Measurements from ENCODE around the gene MYMX.
"Not testable (repeated sequence)": the region's sequence is repeated elsewhere in the genome, so short reads cannot be mapped to it uniquely, and the experiment has no call there.

The MYMX gene

GRCh38 chr6:44216677-44217331, at the start of gene MYMX:
MYMX (plus strand) TSS chr6:44216926; CDS start chr6:44217472, 546 bp downstream.
- no peak for DNase-seq

- DNase-seq = no peak
These were observed 49.2 kb upstream of the MYMX start for GRCh38 chr6:44167567-44167966.

DNA sequence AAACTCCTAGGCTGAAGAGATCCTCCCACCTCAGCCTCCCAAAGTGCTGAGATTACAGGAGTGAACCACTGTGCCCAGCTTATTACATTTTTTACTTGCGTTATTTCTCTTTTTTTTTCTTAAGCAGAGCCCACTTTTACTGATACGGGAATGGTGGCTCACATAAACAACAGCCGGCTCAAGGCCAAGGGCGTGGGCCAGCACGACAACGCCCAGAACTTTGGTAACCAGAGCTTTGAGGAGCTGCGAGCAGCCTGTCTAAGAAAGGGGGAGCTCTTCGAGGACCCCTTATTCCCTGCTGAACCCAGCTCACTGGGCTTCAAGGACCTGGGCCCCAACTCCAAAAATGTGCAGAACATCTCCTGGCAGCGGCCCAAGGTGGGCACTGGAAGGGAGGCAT, 47.6 kb upstream of the MYMX start:
- no peak for DNase-seq

DNA sequence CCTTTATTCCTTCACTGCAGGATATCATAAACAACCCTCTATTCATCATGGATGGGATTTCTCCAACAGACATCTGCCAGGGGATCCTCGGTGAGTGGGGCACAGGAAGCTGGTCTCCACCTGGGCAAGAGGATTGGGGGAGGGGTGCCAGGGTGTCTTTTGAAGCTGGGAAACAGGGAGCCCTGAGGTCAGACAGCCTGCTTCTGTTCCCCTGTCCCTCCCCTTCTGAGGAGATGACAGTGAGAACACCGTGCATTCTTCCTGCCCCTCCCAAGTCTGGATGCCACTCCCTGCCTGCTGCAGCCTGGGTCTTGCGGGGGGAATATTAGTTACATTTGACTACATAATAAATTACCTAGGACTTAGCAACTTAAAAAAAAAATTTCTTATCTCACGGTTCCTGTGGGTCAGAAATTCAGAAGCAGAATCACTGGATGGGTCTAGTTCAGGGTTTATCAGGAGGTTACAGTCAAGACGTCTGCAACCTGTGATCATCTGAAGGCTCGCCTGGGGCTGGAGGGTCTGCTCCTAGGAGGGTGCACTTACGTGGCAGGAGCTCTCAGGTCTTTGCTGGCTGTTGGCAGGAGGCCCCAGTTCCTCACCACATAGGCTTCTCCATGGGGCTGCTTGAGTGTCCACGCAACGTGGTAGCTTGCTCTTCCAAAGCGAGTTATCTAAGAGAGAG, 46.7 kb upstream of the MYMX start:
- DNase-seq = no peak

GRCh38 chr6:44171899-44172546, 44.7 kb upstream of the MYMX start:
- DNase-seq = no peak

- DNase-seq = peak; percentile 72
These were observed 43.8 kb upstream of the MYMX start for GRCh38 chr6:44172731-44173500.

DNA sequence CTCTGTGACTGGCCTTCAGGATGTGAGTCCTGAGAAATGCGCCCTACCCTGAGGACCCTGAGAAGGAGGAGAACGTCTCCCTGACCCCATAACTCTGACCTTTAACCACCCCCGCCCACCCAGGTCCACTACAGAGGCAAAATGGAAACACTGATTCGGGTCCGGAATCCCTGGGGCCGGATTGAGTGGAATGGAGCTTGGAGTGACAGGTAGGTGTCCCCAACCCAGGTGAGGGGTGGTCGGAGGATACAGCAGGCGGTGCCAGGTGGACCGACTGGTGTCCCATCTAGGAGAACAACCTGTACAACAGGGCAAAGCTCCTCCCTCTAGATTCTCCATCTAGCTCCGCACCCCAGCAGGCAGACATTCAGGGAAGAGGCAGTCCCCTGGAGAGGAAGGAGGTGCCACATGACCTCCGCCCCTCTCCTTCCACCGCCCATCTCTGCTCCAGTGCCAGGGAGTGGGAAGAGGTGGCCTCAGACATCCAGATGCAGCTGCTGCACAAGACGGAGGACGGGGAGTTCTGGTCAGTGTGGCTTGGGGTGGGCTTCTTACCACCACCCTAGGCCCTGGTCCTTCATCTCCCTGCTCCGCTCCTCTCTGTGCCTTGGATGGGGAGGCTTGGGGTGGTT, 40.5 kb upstream of the MYMX start:
- DNase-seq = no peak

DNA sequence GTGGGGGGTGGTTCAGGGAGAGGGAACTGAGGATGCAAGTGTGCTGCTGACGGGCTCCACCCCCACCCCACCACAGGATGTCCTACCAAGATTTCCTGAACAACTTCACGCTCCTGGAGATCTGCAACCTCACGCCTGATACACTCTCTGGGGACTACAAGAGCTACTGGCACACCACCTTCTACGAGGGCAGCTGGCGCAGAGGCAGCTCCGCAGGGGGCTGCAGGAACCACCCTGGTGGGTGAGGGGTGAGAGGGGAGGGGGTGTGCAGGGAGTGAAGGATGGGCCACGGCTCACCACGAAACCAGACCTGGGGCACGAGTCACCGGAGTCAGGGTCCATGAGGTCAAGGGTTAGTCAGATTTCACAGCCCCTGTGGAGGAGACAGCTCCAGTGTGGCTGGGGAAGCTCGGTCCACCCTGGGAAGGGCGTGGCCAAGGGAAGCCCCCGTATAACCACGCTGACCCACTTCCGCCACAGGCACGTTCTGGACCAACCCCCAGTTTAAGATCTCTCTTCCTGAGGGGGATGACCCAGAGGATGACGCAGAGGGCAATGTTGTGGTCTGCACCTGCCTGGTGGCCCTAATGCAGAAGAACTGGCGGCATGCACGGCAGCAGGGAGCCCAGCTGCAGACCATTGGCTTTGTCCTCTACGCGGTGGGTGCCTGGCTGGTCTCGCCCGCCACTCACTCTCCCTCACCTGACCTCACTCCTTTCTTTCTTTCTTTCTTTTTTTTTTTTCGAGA, 39.8 kb upstream of the MYMX start:
- no peak for DNase-seq

DNA sequence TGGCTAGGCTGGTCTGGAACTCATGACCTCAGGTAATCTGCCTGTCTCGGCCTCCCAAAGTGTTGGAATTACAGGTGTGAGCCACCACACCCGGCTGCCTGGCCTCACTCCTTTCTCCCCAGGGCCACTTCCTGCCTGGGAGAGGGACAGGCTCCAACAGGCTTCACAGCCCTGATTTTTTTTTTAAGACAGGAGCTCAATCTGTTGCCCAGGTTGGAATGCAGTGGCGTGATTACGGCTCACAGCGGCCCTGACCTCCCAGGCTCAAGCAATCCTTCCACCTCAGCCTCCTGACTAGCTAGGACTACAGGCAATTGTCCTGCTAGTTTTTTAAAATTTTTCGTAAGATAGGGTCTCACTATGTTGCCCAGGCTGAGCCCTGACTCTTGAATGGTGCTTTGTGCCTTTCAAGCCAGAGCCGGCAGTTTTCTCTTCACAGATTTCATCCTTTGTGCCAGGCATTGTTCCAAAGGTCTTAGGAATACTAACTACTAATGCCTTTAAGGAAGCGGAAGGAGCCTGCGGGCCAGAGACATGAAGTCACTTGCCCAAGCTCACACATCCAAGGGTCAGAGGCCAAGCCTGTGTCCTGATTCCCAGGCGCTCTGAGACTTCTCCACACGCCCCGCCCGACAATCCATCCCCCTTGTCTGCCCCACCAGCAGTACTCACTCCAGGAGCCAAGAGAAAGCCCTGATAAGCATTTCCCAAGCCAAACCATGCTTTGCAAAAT, 38.9 kb upstream of the MYMX start:
- peak; percentile 91 for DNase-seq

DNA sequence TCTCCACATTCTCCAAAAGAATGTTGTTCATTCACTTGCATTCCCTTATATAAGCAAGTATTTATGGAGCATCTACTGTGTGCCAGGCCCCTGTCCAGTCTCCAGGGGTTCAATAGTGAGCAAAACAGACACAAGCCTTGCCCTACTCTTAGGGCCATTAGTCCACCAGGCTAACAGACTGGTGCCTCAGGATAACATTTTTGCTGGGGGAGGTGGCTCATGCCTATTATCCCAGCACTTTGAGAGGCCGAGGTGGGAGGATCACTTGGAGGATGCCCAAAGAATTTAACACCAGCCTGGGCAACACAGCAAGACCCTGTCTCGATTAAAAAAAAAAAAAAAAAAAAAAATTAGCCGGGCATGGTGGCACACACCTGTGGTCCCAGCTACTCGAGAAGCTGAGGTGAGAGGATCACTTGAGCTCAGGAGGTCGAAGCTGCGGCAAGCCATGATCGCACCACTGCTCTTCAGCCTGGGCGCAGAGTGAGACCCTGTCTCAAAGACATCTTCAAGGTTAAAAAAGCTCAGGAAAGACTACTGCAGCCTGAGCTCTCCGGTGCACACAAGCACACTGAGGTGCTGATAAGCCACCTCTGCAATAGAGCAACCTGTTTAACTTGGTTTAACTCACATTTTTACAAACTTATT, 38.2 kb upstream of the MYMX start:
- DNase-seq = no peak

DNA sequence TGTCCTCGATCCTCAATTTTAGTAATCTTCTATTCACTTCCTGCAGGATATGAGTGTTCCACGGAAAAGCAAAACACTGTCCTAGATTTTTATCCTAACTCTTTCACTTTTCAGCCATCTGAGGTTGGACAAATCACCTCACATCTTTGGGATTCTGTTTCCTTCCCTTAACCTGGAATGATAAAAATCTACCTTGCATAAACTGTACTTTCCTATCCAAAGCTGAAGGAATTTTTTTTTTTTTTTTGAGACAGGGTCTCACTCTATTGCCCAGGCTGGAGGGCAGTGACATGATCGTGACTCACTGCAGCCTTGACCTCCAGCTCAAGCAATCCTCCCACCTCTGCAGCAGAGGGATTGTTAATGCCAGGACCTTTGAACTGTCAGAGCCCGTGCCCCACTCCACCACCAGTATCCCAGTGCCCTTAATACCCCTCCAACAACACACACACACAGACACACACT, 37.6 kb upstream of the MYMX start:
- DNase-seq = peak; percentile 35

- DNase-seq = no peak
These were observed 37.1 kb upstream of the MYMX start for GRCh38 chr6:44179648-44180047.

GRCh38 chr6:44180406-44180805, 36.3 kb upstream of the MYMX start:
- DNase-seq = no peak

GRCh38 chr6:44180886-44181285, 35.8 kb upstream of the MYMX start:
- no peak for DNase-seq

DNA sequence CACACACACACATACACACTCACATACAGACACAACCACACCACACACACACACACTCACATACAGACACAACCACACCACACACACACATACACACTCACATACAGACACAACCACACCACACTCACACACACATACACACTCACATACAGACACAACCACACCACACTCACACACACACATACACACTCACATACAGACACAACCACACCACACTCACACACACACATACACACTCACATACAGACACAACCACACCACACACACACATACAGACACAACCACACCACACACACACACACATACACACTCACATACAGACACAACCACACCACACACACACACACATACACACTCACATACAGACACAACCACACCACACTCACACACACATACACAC, 34.9 kb upstream of the MYMX start:
- DNase-seq = not testable (repeated sequence)

DNA sequence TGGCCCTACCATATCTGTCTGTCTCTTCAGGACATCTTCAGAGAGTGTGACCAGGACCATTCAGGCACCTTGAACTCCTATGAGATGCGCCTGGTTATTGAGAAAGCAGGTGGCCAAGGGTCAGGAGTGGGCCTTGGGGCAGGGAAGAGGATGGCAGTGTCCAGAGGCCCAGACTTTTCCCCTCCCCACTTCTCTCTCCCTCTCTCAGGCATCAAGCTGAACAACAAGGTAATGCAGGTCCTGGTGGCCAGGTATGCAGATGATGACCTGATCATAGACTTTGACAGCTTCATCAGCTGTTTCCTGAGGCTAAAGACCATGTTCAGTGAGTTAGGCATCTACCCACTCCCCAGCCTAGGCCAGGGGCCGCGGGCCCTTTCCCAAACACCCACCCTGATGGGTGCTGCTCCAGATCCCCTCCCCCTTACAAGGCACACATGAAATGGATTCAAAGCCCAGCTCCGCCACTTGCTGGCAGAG, 33.8 kb upstream of the MYMX start:
- no peak for DNase-seq

DNA sequence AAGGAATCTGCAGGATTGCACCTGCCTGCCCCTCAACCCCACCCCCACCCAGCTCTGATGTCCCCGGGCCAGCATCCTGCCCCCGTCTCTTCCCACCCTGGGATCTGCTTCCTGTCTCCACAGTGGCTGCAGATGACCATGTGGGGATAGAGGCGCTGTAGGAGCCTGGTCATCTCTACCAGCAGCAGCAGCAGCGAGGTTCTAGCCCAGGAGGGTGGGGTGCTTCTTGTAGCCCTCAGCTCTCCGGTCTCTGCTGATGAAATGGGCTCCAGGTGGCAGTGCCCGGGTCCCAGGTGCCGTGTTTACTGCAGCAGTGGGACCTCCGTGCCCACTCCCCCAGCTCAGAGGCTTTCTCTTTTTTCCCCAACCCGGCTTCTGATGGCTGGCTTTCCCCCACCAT, 32.9 kb upstream of the MYMX start:
- DNase-seq = no peak

GRCh38 chr6:44185356-44185755, 31.4 kb upstream of the MYMX start:
- not testable (repeated sequence) for DNase-seq

DNA sequence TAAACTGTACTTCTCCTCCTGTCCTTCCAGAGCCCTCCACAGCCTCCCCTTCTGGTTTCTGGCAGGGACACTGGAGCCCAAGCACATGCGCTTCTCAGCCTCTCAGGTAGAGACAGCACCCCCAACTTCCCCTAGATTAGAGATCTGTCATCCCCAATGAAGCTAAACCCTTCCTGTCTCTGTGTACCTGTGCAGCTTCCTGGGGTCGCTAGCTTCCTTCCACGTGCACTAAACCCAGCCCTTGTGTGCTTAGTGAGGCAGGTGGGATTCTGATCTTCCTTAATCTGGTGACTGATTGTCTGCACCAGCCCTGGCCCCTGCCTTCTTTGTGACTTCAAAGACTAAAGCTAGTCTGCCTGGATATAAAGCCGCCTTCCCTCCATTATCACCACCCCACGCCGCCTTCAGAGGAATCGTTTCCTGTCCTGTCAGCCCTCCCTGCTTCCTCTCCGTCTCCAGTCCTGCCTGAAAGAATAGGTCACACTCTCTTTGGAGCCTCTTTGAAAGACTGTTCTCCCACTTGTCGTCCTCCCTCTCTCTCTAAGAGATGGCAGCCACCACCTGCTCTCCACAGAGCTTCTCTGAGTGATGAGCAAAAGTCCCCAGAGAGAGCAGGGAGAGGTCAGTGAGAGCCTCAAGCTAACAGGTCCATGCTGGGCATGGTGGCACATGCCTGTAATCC, 30.6 kb upstream of the MYMX start:
- no peak for DNase-seq

- DNase-seq = no peak
These were observed 30.1 kb upstream of the MYMX start for GRCh38 chr6:44186635-44187025.
